ENCODE data around the gene RIOX2. TPM values are rescaled to one million over a fixed set of nuclear protein-coding genes. Genes with fewer than 3 reads are reported as not detected.
"Not testable (repeated sequence)": the region's sequence is repeated elsewhere in the genome, so short reads cannot be mapped to it uniquely, and the experiment has no call there.

The RIOX2 gene
- total and polyA plus RNA-seq, 8 donors = 9.9 to 25.7 (median 17.0) TPM

DNA sequence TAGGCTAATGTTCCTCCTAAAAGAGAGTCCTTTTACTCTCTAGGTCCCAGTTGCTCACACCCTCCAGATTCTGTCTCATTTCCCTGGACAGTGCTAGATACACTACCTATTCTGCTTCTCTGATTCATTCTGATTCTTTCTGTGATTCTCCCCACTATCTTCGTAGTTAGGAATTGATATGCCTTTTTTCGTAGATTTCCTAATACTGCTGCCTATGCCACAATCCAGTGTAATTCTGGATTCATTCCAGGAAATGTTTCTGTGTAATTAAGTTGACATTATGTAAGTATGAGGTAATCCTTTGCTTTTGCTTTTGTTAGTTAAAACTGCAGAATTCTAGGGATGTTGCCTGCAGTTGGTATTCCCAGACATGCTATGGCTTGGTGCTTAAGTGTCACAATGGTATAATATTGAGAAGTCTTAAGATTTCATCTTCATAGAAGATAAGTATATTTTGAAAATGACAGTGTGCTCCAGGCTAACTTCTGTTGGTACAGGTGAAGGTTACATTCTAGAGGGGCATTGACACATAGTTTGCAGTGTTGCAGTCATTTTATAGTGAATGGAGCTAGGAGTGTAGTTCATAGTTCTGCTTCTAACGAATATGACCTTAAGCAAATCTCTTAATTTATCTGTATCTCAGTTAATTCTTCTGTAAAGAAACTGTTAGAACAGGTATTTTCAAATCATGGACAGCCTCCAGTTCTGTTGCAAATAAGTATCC is 54.3 kb downstream of the RIOX2 start:
- Histone ChIP-seq H3K36me3 (peaks cover 0 to 9% (median 0%) of the 10 kb centered on the region in 3 donors), H3K9me3 (no peaks in the 10 kb centered on the region), H3K4me1 (peaks cover 0 to 8% (median 0%) of the 10 kb centered on the region in 3 donors), H3K27ac (no peak overlapping the region), H3K4me3 (no peak overlapping the region), H3K27me3 (no peaks in the 10 kb centered on the region)
- DNase-seq = no peak
- intact Hi-C loops (cut with DNase I) = no loop called here
- TF ChIP-seq, protein P1, sequence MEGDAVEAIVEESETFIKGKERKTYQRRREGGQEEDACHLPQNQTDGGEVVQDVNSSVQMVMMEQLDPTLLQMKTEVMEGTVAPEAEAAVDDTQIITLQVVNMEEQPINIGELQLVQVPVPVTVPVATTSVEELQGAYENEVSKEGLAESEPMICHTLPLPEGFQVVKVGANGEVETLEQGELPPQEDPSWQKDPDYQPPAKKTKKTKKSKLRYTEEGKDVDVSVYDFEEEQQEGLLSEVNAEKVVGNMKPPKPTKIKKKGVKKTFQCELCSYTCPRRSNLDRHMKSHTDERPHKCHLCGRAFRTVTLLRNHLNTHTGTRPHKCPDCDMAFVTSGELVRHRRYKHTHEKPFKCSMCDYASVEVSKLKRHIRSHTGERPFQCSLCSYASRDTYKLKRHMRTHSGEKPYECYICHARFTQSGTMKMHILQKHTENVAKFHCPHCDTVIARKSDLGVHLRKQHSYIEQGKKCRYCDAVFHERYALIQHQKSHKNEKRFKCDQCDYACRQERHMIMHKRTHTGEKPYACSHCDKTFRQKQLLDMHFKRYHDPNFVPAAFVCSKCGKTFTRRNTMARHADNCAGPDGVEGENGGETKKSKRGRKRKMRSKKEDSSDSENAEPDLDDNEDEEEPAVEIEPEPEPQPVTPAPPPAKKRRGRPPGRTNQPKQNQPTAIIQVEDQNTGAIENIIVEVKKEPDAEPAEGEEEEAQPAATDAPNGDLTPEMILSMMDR (IDR thresholded peaks at IDR 0.05) = no peak
- WGBS, 2 donors = 37 to 43% methylated on average over 3 of the region's 3 CpGs
- peak; percentile 78 to 89 (median 80) for ATAC-seq
- FAIRE-seq = no peak

- DNase-seq (no peak), FAIRE-seq (no peak), ATAC-seq (no peak)
- H3K4me3 ChIP-seq = no peak overlapping the region
- H3K36me3 ChIP-seq = peaks cover 0 to 9% (median 0%) of the 10 kb centered on the region in 3 donors
- H3K27ac ChIP-seq = no peak overlapping the region
- no peaks in the 10 kb centered on the region for H3K27me3 ChIP-seq
- H3K4me1 ChIP-seq = peaks cover 0 to 8% (median 0%) of the 10 kb centered on the region in 3 donors
- intact Hi-C loops (cut with DNase I) = no loop called here
- TF ChIP-seq, protein P1 (IDR thresholded peaks at IDR 0.05) = no peak
- no peaks in the 10 kb centered on the region for H3K9me3 ChIP-seq
Observed at GRCh38 chr3:97916576-97916975, 55.7 kb downstream of the RIOX2 start.

GRCh38 chr3:97914388-97914787 is 57.8 kb downstream of the RIOX2 start:
- intact Hi-C loops (cut with DNase I) = no loop called here
- WGBS, 2 donors = 90 to 96% methylated on average over 2 of the region's 2 CpGs
- no peak for ATAC-seq
- DNase-seq = no peak
- H3K4me3 ChIP-seq = no peak overlapping the region
- H3K4me1 ChIP-seq = peaks cover 0 to 8% (median 0%) of the 10 kb centered on the region in 3 donors
- no peaks in the 10 kb centered on the region for H3K27me3 ChIP-seq
- no peaks in the 10 kb centered on the region for H3K9me3 ChIP-seq
- no peak overlapping the region for H3K27ac ChIP-seq
- no peak for FAIRE-seq
- TF ChIP-seq, protein P1 (IDR thresholded peaks at IDR 0.05) = no peak
- H3K36me3 ChIP-seq = peaks cover 0 to 9% (median 0%) of the 10 kb centered on the region in 3 donors

DNA sequence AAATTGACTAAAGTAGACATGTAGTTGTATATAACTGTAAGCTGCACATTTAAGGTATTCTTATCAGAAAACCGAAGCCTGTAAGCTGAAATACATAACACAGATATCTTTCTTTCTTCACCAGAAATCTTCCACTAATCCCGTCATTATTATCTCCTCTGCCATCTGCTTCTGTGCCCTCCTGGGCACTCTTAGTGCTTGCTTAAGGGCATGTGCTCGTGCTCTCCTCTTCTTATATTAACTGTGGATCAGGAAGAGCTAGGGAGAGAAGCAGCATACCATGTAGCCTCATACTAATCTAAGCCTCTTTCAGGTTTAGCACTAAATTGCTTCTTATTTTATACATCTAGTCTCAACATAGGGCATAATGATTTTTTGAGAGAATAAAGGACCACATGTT is 60.8 kb downstream of the RIOX2 start:
- Histone ChIP-seq H3K4me1 (no peaks in the 10 kb centered on the region), H3K4me3 (no peak overlapping the region), H3K27me3 (no peaks in the 10 kb centered on the region), H3K9me3 (no peaks in the 10 kb centered on the region), H3K27ac (no peak overlapping the region), H3K36me3 (peaks cover 0 to 9% (median 0%) of the 10 kb centered on the region in 3 donors)
- no peak for FAIRE-seq
- no peak for DNase-seq
- intact Hi-C loops (cut with DNase I) = no loop called here
- TF ChIP-seq, protein P1 (IDR thresholded peaks at IDR 0.05) = no peak
- WGBS, 2 donors = 85 to 89% methylated on average over 3 of the region's 3 CpGs
- no peak for ATAC-seq

GRCh38 chr3:97910931-97911351 is 61.3 kb downstream of the RIOX2 start:
- Histone ChIP-seq H3K27ac (no peak overlapping the region), H3K36me3 (peaks cover 0 to 9% (median 0%) of the 10 kb centered on the region in 3 donors), H3K4me3 (no peak overlapping the region), H3K4me1 (no peaks in the 10 kb centered on the region), H3K9me3 (no peaks in the 10 kb centered on the region), H3K27me3 (no peaks in the 10 kb centered on the region)
- WGBS, 2 donors = 75 to 77% methylated on average over 3 of the region's 3 CpGs
- FAIRE-seq (no peak), ATAC-seq (peak in 2 of 4 donors; percentile 23 to 53), DNase-seq (no peak)
- TF ChIP-seq, protein P1 (IDR thresholded peaks at IDR 0.05) = no peak
- intact Hi-C loops (cut with DNase I) = no loop called here

- FAIRE-seq; H3K27me3 ChIP-seq; ATAC-seq; H3K36me3 ChIP-seq; intact Hi-C loops (cut with DNase I); H3K9me3 ChIP-seq; H3K27ac ChIP-seq; H3K4me3 ChIP-seq; H3K4me1 ChIP-seq: not testable (repeated sequence)
- DNase-seq = peak in 1 of 6 donors; percentile 16
- WGBS, 2 donors = 86 to 88% methylated on average over 23 of the region's 24 CpGs
Observed at GRCh38 chr3:97910236-97910831, 61.9 kb downstream of the RIOX2 start.

GRCh38 chr3:97909830-97910229 is 62.4 kb downstream of the RIOX2 start:
- H3K36me3 ChIP-seq; H3K27me3 ChIP-seq; ATAC-seq; DNase-seq; H3K27ac ChIP-seq; H3K4me3 ChIP-seq; FAIRE-seq; intact Hi-C loops (cut with DNase I); H3K9me3 ChIP-seq; H3K4me1 ChIP-seq: not testable (repeated sequence)
- WGBS, 2 donors = 57 to 100% methylated on average over 1 to 3 of the region's 3 CpGs
